GM23338 (cell line): Measurements from ENCODE around the gene MRPL34. TPM values are rescaled to one million over a fixed set of nuclear protein-coding genes. Genes with fewer than 3 reads are reported as not detected.
A peak's percentile ranks its signal among the peaks of the same experiment; 100 is the strongest.

Experiments used
- ATAC-seq: fragments of 200-7000 bp; cut with Tn5 transposase; 3 replicates; pipeline ENCODE4 v1.9.1; 2020
- DNase-seq: peaks from one replicate; pipeline ENCODE4 v3.0.0-alpha.2; 2015; ENCODE audit warnings: low spot score
- H2AFZ ChIP-seq: fragments of 200-600 bp; sonication (generic); 2 replicates; pipeline ENCODE4 v1.8.0; 2016; ENCODE audit warnings: antibody characterized with exemption, mild to moderate bottlenecking, moderate library complexity
- H3F3A ChIP-seq: fragments of 200-600 bp; sonication (generic); replicated peaks from 2 replicates; pipeline ENCODE4 v1.8.0; 2017; ENCODE audit warnings: antibody characterized with exemption, mixed run types, low read depth
- H3K27ac ChIP-seq: fragments of 200-600 bp; sonication (generic); 2 replicates; pipeline ENCODE4 v1.6.1; 2016; ENCODE audit warnings: low read depth
- H3K27me3 ChIP-seq: fragments of 200-600 bp; sonication (generic); 2 replicates; pipeline ENCODE4 v1.8.0; 2016; ENCODE audit warnings: mild to moderate bottlenecking, mixed run types, moderate library complexity; ENCODE audit not compliant: insufficient read depth
- H3K36me3 ChIP-seq: fragments of 200-600 bp; sonication (generic); 2 replicates; pipeline ENCODE4 v1.8.0; 2016; ENCODE audit warnings: mild to moderate bottlenecking; ENCODE audit not compliant: insufficient read depth
- H3K4me1 ChIP-seq: fragments of 200-600 bp; sonication (generic); 2 replicates; pipeline ENCODE4 v1.8.0; 2016; ENCODE audit warnings: mild to moderate bottlenecking, moderate library complexity; ENCODE audit not compliant: insufficient read depth
- H3K4me2 ChIP-seq: fragments of 200-600 bp; sonication (generic); 2 replicates; pipeline ENCODE4 v1.7.1; 2017; ENCODE audit warnings: mixed run types
- H3K4me3 ChIP-seq: fragments of 200-600 bp; sonication (generic); 2 replicates; pipeline ENCODE4 v1.6.1; 2016; ENCODE audit warnings: mixed run types
- H3K79me2 ChIP-seq: fragments of 200-600 bp; sonication (generic); replicated peaks from 2 replicates; pipeline ENCODE4 v1.8.0; 2017; ENCODE audit warnings: mild to moderate bottlenecking; ENCODE audit not compliant: insufficient read depth
- H3K9me2 ChIP-seq: fragments of 200-600 bp; sonication (generic); 2 replicates; pipeline ENCODE4 v1.8.0; 2017; ENCODE audit not compliant: insufficient read depth
- H4K20me1 ChIP-seq: fragments of 200-600 bp; sonication (generic); replicated peaks from 2 replicates; pipeline ENCODE4 v1.8.0; 2017; ENCODE audit warnings: mild to moderate bottlenecking; ENCODE audit not compliant: insufficient read depth
- H3K27ac Mint-ChIP-seq: 2 replicates; pipeline ENCODE4 v1.8.0; 2020; ENCODE audit warnings: inconsistent platforms, mild to moderate bottlenecking, moderate library complexity, mixed read lengths
- H3K27me3 Mint-ChIP-seq: 3 replicates; pipeline ENCODE4 v1.8.0; 2022; ENCODE audit warnings: low read depth, mild to moderate bottlenecking, moderate library complexity, mixed read lengths, inconsistent platforms; ENCODE audit not compliant: insufficient read depth, poor library complexity
- H3K36me3 Mint-ChIP-seq: 3 replicates; pipeline ENCODE4 v1.8.0; 2021; ENCODE audit warnings: low read depth, mild to moderate bottlenecking, inconsistent platforms, moderate library complexity, mixed read lengths
- H3K4me1 Mint-ChIP-seq: 3 replicates; pipeline ENCODE4 v1.8.0; 2020; ENCODE audit warnings: mild to moderate bottlenecking, inconsistent platforms, mixed read lengths
- H3K4me3 Mint-ChIP-seq: 3 replicates; pipeline ENCODE4 v1.8.0; 2021; ENCODE audit warnings: moderate library complexity, mild to moderate bottlenecking, inconsistent platforms, mixed read lengths
- H3K9me3 Mint-ChIP-seq: 3 replicates; pipeline ENCODE4 v1.8.0; 2020; ENCODE audit warnings: moderate library complexity, mild to moderate bottlenecking, inconsistent platforms, mixed read lengths
- CREB1 ChIP-seq: fragments of 250-450 bp; sonication (Bioruptor Pico); IDR thresholded peaks from 2 replicates; pipeline ENCODE4 v1.5.0; 2020; ENCODE audit warnings: low read depth, mild to moderate bottlenecking, moderate library complexity
- CTCF ChIP-seq, 2 experiments: fragments of 200-600 bp in 1 of 2; sonication (generic) in 1 of 2; conservative IDR thresholded peaks; 2 replicates each; pipeline versions ENCODE4 v1.5.1 to v1.6.1; 2016 to 2017; ENCODE audit warnings: antibody characterized with exemption in 2 of 2, low read depth in 2 of 2, mild to moderate bottlenecking in 2 of 2, moderate library complexity in 1 of 2
- EZH2 ChIP-seq: fragments of 200-600 bp; sonication (generic); IDR thresholded peaks from one replicate; pipeline ENCODE4 v1.8.0; 2017; ENCODE audit warnings: antibody characterized with exemption, mild to moderate bottlenecking, low read depth; ENCODE audit not compliant: unreplicated experiment
- JUNB ChIP-seq: IDR thresholded peaks from one replicate; pipeline ENCODE4 v1.6.1; 2016; ENCODE audit warnings: antibody characterized with exemption; ENCODE audit not compliant: unreplicated experiment
- NANOG ChIP-seq: IDR thresholded peaks from 2 replicates; pipeline ENCODE4 v1.6.1; 2016; ENCODE audit warnings: antibody characterized with exemption, borderline replicate concordance
- POLR2AphosphoS5 ChIP-seq: IDR thresholded peaks from 2 replicates; pipeline ENCODE4 v1.6.1; 2016; ENCODE audit warnings: antibody characterized with exemption, low read depth
- REST ChIP-seq: IDR thresholded peaks from one replicate; pipeline ENCODE4 v1.6.1; 2018; ENCODE audit warnings: antibody characterized with exemption; ENCODE audit not compliant: unreplicated experiment
- STAT1 ChIP-seq: IDR thresholded peaks from one replicate; pipeline ENCODE4 v1.6.1; 2016; ENCODE audit warnings: antibody characterized with exemption; ENCODE audit not compliant: unreplicated experiment
- ZNF114 ChIP-seq: fragments of 250-450 bp; sonication (Bioruptor Pico); IDR thresholded peaks from 2 replicates; pipeline ENCODE4 v1.5.0; 2020; ENCODE audit warnings: mild to moderate bottlenecking, moderate library complexity
- ZNF331 ChIP-seq: fragments of 250-450 bp; sonication (Bioruptor Pico); IDR thresholded peaks from 2 replicates; pipeline ENCODE4 v1.5.0; 2020; ENCODE audit warnings: low read depth, mild to moderate bottlenecking, moderate library complexity
- ZNF462 ChIP-seq: fragments of 250-450 bp; sonication (Bioruptor Pico); IDR thresholded peaks from 2 replicates; pipeline ENCODE4 v1.5.0; 2020; ENCODE audit warnings: mild to moderate bottlenecking, moderate library complexity
- polyA plus RNA-seq: library from polyadenylated mRNA; unstranded; fragments of >200 nt; fragmentation: Nextera tagmentation; extraction: Ambion mirVana; gene quantifications from 2 replicates; pipeline ENCODE4 v1.2.1, GENCODE V29; 2016
- total RNA-seq: library from RNA; depleted of rRNA; stranded (reverse); fragments of >200 nt; shearing (Covaris generic); gene quantifications from 2 replicates; pipeline ENCODE4 v1.2.3, GENCODE V29; 2014

The MRPL34 gene
- total and polyA plus RNA-seq, 2 experiments from 2014 or later, result 59.9 to 266 TPM

GRCh38 chr19:17259934-17260333, 45.7 kb upstream of the MRPL34 start (continued):
- no peak for TF ChIP-seq REST
- no peak for TF ChIP-seq STAT1
- TF ChIP-seq EZH2, result no peak
- no peak for TF ChIP-seq ZNF114 (CRISPR knock-in tag)
- TF ChIP-seq CREB1 (CRISPR knock-in tag), result no peak
- TF ChIP-seq ZNF331 (CRISPR knock-in tag), result no peak

- Histone ChIP-seq H4K20me1 (no peaks in the 10 kb centered on the region), H3K79me2 (no peaks in the 10 kb centered on the region), H3F3A (0 out of 2 replicates have a peak, but pooled peaks cover 2% of the 10 kb centered on the region), H3K4me2 (no peak overlapping the region), H2AFZ (no peak overlapping the region), H3K36me3 (peaks cover 3% of the 10 kb centered on the region; the same call in 1 of the 2 replicates), H3K27ac (peak overlapping the region; percentile 88; the same call in 1 of the 2 replicates), H3K4me3 (no peak overlapping the region), H3K4me1 (0 out of 2 replicates have a peak, but pooled peaks cover 5% of the 10 kb centered on the region), H3K9me2 (no peaks in the 10 kb centered on the region), H3K27me3 (no peaks in the 10 kb centered on the region)
- peak overlapping the region; percentile 36; the same call in 1 of the 3 replicates for H3K4me3 Mint-ChIP-seq
- peaks cover 21% of the 10 kb centered on the region; the same call in 2 of the 3 replicates for H3K9me3 Mint-ChIP-seq
- DNase-seq (peak; percentile 96), ATAC-seq (peak; percentile 94)
- H3K27ac Mint-ChIP-seq, result peak overlapping the region; percentile 87
- TF ChIP-seq JUNB (no peak), ZNF462 (CRISPR knock-in tag) (no peak), CREB1 (CRISPR knock-in tag) (peak; percentile 73), POLR2AphosphoS5 (peak; percentile 35; the same call in 1 of the 2 replicates), CTCF (conservative IDR thresholded peaks at IDR 0.05; ENCODE audit: low read depth in 2 of 2) (peak; percentile 95 to 96), NANOG (no peak)
- peaks cover 20% of the 10 kb centered on the region for H3K27me3 Mint-ChIP-seq
- peaks cover 31% of the 10 kb centered on the region for H3K36me3 Mint-ChIP-seq
- peaks cover 18% of the 10 kb centered on the region for H3K4me1 Mint-ChIP-seq
Measured at GRCh38 chr19:17260842-17261325, 44.8 kb upstream of the MRPL34 start.
